LNCaP clone FGC (cell line): ENCODE results near the gene CREB5.

Source experiments
- DNase-seq: peaks from one replicate; pipeline ENCODE4 v3.0.0-alpha.2; 2011; ENCODE audit warnings: low read depth
- H3K4me3 ChIP-seq: 2 replicates; pipeline ENCODE4 v1.5.1; 2011; ENCODE audit warnings: mild to moderate bottlenecking, low read depth, low read length, control low read depth
- CTCF ChIP-seq: IDR thresholded peaks from 2 replicates; pipeline ENCODE4 v1.5.1; 2012; ENCODE audit warnings: mild to moderate bottlenecking; ENCODE audit not compliant: control insufficient read depth, insufficient read depth; ENCODE audit errors: extremely low read depth

Gene CREB5

GRCh38 chr7:28571405-28571804 is 159.1 kb downstream of the CREB5 start:
- TF ChIP-seq CTCF: no peak
- no peak overlapping the region for H3K4me3 ChIP-seq
- no peak for DNase-seq

GRCh38 chr7:28572321-28573058 is 160.2 kb downstream of the CREB5 start:
- no peak overlapping the region for H3K4me3 ChIP-seq
- no peak for TF ChIP-seq CTCF
- DNase-seq: no peak

GRCh38 chr7:28573059-28573553 is 160.8 kb downstream of the CREB5 start:
- no peak for TF ChIP-seq CTCF
- DNase-seq: peak; percentile 91
- H3K4me3 ChIP-seq: no peak overlapping the region

- DNase-seq: no peak
- H3K4me3 ChIP-seq: no peak overlapping the region
- no peak for TF ChIP-seq CTCF
These were observed 161.5 kb downstream of the CREB5 start for GRCh38 chr7:28573651-28574301.

GRCh38 chr7:28575241-28575643 is 162.9 kb downstream of the CREB5 start:
- no peak overlapping the region for H3K4me3 ChIP-seq
- TF ChIP-seq CTCF: no peak
- DNase-seq: no peak

GRCh38 chr7:28576656-28577055 is 164.3 kb downstream of the CREB5 start:
- DNase-seq: no peak
- no peak overlapping the region for H3K4me3 ChIP-seq
- no peak for TF ChIP-seq CTCF
